Measurements from ENCODE around the gene CERS4.

DNA sequence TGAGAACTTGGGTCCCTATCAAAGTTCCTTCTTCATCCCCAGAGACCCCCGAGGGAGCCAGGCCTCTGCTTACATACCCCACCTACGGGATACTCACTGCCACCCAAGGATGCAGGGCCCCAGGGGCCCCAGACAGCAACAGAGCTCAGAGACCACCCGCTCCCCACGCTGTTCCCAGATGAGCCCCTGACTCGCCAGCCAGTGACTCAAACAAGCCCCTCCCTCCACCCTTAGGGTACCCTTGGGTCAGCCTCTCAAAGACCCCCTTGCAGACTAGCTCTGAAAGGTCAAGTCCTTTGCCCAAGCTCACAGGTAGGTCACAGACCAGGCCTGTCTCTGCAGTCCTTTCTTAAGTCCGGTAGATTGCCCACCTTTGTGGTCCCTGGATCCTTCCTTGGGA, 53.3 kb downstream of the CERS4 start:
- TF ChIP-seq, protein P1, sequence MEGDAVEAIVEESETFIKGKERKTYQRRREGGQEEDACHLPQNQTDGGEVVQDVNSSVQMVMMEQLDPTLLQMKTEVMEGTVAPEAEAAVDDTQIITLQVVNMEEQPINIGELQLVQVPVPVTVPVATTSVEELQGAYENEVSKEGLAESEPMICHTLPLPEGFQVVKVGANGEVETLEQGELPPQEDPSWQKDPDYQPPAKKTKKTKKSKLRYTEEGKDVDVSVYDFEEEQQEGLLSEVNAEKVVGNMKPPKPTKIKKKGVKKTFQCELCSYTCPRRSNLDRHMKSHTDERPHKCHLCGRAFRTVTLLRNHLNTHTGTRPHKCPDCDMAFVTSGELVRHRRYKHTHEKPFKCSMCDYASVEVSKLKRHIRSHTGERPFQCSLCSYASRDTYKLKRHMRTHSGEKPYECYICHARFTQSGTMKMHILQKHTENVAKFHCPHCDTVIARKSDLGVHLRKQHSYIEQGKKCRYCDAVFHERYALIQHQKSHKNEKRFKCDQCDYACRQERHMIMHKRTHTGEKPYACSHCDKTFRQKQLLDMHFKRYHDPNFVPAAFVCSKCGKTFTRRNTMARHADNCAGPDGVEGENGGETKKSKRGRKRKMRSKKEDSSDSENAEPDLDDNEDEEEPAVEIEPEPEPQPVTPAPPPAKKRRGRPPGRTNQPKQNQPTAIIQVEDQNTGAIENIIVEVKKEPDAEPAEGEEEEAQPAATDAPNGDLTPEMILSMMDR (IDR thresholded peaks at IDR 0.05; ENCODE audit: insufficient read depth, low read length, poor library complexity, severe bottlenecking), result no peak
- TF ChIP-seq EZH2phosphoT487 (conservative IDR thresholded peaks at IDR 0.05; ENCODE audit: low read length), result no peak

Measured in SU-DHL-6 (cell line).